ENCODE results near the gene TFE3. TPM values are rescaled to one million over a fixed set of nuclear protein-coding genes. Genes with fewer than 3 reads are reported as not detected.
A peak's percentile ranks its signal among the peaks of the same experiment; 100 is the strongest.

TFE3 gene
- total RNA-seq, 1 donor from 2014 or later, result 39.8 TPM

DNA sequence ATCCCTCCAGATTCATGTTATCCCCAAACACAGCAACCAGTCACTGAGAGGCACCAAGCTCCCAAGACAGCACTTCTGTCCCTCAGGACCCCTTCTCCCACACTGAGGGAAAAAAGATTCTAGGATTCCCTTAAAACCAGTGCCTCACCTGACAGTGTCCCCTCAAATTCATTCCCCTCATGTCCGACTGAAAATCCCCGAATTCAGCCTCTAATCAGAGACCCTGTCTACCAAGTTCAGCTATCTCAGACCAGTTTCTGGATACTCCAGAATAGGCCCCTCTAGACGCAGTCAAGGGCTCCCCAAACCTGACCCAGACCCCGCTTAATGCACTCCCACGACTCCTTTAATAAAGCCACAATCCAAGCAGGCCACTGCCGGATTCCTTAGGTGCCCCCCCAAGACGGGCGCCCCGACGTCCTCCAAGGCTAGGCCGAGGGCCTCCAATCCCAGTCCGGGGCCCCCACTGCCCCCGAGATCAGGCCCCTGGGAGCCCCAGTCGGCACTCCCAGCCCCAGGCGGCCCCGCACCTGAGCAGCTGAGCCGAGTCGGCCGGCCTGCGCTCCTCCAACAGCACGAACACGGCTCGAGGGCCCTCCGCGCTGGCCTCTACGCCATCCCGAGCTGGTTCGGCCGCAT lies 457 bp downstream of the TFE3 start:
- Mint-ChIP-seq H3K36me3 (ENCODE audit: unreplicated experiment) (no peaks in the 10 kb centered on the region), H3K9me3 (ENCODE audit: unreplicated experiment) (peaks cover 4% of the 10 kb centered on the region), H3K27ac (ENCODE audit: unreplicated experiment) (peak overlapping the region; percentile 92), H3K4me1 (ENCODE audit: low read depth, unreplicated experiment) (peaks cover 3% of the 10 kb centered on the region), H3K27me3 (ENCODE audit: unreplicated experiment) (peaks cover 8% of the 10 kb centered on the region), H3K4me3 (ENCODE audit: unreplicated experiment) (peak overlapping the region; percentile 91)
- TF ChIP-seq CTCF (IDR thresholded peaks at IDR 0.05; ENCODE audit: partially characterized antibody, unreplicated experiment), result no peak
- DNase-seq, result no peak

DNA sequence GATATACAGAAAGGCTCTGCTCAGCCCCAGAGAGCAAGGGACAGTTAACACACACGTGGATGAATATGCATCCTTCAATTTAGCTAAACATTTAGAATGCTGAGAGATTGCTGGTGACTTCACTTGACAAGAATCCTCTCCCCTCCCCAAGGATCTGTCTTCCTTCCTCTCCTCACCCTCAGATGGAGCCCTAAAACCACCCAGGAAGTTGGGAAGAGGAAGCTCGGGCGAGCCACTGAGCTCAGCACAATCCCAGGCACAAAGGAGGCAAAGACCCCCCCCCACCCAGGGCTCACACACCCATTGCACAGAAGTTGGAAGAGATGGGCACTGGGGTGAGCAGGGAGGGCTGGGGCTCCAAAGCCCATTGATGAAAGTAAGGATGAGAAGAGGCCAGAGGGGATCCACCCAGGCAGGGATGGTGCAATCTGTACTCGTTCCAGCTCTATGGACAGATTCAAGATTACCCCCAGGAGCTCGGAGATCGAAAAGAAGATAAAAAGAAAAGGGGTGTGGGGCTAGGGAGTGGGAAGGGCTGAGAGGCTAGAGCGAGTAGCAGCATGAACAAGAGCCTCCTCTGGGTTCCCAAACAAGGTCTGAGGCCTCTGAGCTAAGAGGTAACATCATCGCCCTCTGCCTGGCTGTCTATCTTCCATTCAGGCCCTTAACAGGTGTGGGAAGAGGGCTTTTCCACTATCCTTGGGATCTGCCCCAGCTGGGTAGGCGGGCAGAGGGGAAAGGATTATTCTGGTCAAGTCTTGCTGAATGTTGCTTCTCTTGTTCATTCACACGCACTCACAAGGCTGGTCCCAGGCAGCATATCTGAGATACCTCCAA lies 1.2 kb downstream of the TFE3 start:
- H3K36me3 Mint-ChIP-seq (ENCODE audit: unreplicated experiment), result no peaks in the 10 kb centered on the region
- no peak for TF ChIP-seq CTCF (IDR thresholded peaks at IDR 0.05; ENCODE audit: partially characterized antibody, unreplicated experiment)

GRCh38 chrX:49040376-49040955 lies 2.7 kb downstream of the TFE3 start:
- DNase-seq, result no peak
- no peak for TF ChIP-seq CTCF (IDR thresholded peaks at IDR 0.05; ENCODE audit: partially characterized antibody, unreplicated experiment)
- peaks cover 3% of the 10 kb centered on the region for H3K4me1 Mint-ChIP-seq (ENCODE audit: low read depth, unreplicated experiment)
- peak overlapping the region; percentile 91 for H3K4me3 Mint-ChIP-seq (ENCODE audit: unreplicated experiment)
- H3K27ac Mint-ChIP-seq (ENCODE audit: unreplicated experiment), result peak overlapping the region; percentile 72
- H3K27me3 Mint-ChIP-seq (ENCODE audit: unreplicated experiment), result peaks cover 6% of the 10 kb centered on the region
- H3K9me3 Mint-ChIP-seq (ENCODE audit: unreplicated experiment), result peaks cover 4% of the 10 kb centered on the region
- no peaks in the 10 kb centered on the region for H3K36me3 Mint-ChIP-seq (ENCODE audit: unreplicated experiment)

More for the DNA sequence above, 1.2 kb downstream of the TFE3 start:
- peaks cover 6% of the 10 kb centered on the region for H3K27me3 Mint-ChIP-seq (ENCODE audit: unreplicated experiment)
- H3K4me1 Mint-ChIP-seq (ENCODE audit: low read depth, unreplicated experiment), result peaks cover 3% of the 10 kb centered on the region
- peaks cover 4% of the 10 kb centered on the region for H3K9me3 Mint-ChIP-seq (ENCODE audit: unreplicated experiment)
- no peak for DNase-seq
- H3K4me3 Mint-ChIP-seq (ENCODE audit: unreplicated experiment), result peak overlapping the region; percentile 91
- peak overlapping the region; percentile 92 for H3K27ac Mint-ChIP-seq (ENCODE audit: unreplicated experiment)

DNA sequence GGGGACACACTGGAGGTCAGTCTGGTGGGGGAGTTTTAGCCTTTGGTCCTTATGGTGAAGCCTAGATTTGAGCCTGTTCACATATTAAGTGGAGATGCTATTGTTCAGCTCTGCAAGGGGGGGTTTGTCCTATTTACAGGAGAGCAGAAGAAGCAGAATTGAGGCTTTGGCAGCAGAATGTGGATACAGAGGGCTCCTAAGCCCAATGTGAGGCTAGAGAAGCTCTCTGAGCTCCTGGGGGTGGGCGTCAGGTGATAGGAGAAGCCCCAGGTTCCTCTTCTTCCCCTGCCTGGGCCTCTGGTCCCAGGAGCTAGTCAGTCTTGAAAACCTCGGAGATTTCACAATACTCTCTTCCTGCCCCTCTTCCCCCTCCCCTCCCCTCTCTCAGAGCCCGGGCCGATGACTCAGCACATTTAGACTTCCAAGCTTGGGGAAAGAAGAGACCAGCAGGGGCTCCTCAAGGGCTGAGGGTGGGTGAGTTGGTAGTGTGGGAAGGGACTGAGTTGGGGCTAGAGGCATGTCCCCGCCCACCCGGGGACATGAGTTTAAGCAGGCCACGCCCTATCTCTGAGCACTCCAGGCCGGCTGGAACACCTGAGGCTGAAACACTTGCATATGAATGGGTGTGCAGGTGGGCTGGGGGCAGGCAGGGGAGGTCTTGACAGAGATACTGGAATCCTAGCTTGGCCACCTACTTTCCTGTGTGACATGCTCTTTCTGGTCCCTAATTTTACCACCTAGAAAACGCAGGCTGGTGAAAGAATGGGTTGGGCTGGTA lies 3.4 kb downstream of the TFE3 start:
- DNase-seq, result peak; percentile 26
- Mint-ChIP-seq H3K9me3 (ENCODE audit: unreplicated experiment) (peaks cover 4% of the 10 kb centered on the region), H3K4me3 (ENCODE audit: unreplicated experiment) (peak overlapping the region; percentile 91), H3K27me3 (ENCODE audit: unreplicated experiment) (peaks cover 6% of the 10 kb centered on the region), H3K27ac (ENCODE audit: unreplicated experiment) (peak overlapping the region; percentile 72), H3K36me3 (ENCODE audit: unreplicated experiment) (no peaks in the 10 kb centered on the region), H3K4me1 (ENCODE audit: low read depth, unreplicated experiment) (peaks cover 3% of the 10 kb centered on the region)
- TF ChIP-seq CTCF (IDR thresholded peaks at IDR 0.05; ENCODE audit: partially characterized antibody, unreplicated experiment), result no peak

All from glutamatergic neuron (in vitro differentiated cells).